ENCODE data around the gene CD9. TPM values are rescaled to one million over a fixed set of nuclear protein-coding genes. Genes with fewer than 3 reads are reported as not detected.
"Not testable (repeated sequence)": the region's sequence is repeated elsewhere in the genome, so short reads cannot be mapped to it uniquely, and the experiment has no call there.

CD9 gene
- polyA plus RNA-seq, 3 donors, result 139 to 304 (median 179) TPM

DNA sequence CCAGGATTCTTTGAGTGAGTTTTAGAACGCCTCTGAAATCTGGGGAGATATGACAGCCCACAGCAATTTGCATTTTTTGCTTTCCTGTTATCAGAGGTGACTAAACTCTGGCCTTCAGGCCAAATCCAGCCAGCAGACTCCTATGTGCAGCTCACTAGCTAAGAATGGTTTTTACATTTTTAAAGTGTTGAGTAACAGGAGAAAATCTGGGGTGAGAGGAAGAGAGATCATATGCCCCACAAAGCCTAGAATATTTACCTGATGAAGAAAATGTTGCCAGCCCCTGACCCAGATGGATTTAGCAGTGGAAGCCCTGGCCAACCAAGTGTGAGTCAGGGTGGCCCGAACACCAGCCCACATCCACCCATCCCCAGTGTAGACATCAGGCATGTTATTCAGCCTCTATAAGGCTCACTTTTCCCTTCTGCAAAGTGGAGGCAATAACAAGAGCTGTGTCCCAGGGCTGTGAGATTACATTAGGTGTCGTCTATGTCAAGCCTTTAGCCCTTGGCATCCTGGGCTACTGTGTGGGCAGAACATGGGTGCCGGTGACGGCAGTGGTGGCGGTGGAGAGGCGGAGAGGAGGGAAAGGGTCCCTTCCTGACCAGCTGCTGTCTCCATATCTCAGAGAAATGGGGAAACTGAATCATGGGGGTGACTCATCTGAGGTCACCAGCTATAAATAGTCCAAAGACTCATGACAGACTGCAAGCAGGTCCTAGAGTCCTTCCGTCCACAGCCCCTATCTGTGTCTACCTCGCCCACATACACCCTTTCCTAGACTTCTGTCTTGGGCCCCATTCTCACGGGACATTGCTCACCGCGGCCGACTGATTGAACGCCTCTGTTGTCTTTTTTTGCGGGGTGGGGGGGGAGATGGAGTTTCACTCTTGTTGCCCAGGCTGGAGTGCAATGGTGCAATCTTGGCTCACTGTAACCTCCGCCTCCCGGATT lies 32.6 kb upstream of the CD9 start:
- DNase-seq (ENCODE audit: extremely low read depth in 1 of 11, low read depth in 9 of 11, low spot score in 4 of 11), result no peak

DNA sequence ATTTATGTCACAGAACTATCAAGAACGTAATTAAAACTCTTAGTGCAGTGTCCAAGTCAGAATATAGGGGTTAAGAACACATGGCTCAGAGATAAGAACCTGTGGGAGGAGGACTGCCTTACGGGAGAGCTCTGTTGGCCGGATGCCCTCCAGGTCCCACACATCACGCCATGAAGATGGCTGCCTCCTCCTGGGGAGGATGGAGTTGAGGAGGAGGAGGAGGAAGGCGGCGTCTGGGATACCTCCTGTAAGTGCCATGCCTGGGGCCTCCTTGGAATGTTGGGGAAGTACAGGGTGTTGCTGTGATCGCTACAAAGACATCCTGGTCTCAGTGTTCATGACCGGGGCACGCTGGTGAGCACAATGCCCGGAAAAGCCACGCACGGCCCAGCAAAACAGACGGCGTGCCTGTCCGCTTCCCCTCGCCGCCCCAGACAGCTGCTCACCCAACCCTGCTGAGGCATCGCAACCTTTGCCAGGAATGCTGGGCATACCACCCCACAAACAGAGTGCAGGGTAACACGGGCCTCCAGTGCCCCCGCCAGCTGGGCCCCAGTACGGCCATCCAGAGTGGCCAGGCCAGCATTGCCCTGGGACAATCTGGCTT lies 28.7 kb upstream of the CD9 start:
- DNase-seq (ENCODE audit: extremely low read depth in 1 of 11, low read depth in 9 of 11, low spot score in 4 of 11), result no peak

DNA sequence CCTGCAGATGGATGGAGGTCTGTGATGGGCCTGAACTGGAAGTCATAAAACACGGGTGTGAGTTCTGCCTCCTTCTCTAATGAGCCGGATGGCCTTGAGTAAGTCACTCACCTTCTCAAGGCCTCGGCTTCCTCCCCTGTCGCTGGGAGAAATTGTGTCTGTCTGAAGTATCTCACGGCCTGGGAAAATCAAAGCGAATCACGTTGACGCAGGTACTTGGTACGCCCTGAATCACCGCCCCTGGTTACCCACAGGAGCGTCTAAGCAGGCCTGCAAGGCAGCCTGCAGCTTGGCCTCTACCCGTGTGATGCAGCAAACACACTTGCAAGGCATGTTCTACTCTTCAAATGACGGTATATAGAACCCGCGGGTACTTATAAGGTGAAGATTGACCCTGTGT lies 28.1 kb upstream of the CD9 start:
- no peak for DNase-seq (ENCODE audit: extremely low read depth in 1 of 11, low read depth in 9 of 11, low spot score in 4 of 11)

DNA sequence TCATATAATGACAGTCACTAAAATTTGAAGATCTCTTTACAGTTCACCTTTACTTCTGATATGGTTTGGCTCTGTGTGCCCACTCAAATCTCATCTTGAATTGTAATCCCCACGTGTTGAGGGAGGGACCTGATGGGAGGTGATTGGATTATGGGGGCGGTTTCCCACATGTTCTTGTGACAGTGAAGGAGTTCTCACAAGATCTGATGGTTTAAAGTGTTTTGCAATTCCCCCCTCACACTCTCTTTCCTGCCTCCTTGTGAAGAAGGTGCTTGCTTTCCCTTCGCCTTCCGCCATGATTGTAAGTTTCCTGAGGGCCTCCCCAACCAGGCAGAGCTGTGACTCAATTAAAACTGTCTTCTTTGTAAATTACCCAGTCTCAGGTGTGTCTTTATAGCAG lies 27.3 kb upstream of the CD9 start:
- no peak for DNase-seq (ENCODE audit: extremely low read depth in 1 of 11, low read depth in 9 of 11, low spot score in 4 of 11)

DNA sequence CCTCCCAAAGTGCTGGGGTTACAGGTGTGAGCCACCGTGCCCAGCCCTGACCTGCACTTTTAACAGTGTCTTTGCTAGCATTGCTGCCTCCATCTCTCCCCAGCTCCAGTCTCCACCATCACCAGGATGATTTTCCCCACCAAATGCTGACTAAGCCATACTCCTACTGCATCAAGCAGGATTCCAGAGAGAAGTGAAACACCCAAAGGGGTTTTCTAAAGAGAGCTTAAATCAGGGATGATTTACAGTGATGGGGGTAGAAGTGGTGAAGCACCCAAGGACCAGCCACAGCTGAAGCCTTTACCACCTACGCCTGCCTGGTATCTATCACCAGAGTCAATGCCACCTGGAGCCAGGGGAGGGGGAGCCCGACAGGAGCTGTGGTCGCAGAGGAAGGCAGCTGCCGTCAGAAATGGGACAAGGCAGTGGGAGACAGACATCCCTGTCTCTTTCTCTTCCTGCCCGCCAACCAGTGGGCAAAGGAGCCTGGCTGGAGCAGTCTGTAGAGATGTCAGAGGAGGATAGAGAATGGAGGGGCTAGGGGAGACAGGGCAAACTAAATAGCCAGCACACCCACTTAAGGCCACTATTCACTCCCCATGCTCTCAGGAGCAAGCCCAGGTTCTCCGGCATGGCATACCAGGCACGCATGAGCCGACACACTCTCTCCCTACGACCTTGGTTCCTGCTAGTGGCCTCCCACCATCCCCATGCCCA lies 22.4 kb upstream of the CD9 start:
- no peak for DNase-seq (ENCODE audit: extremely low read depth in 1 of 11, low read depth in 9 of 11, low spot score in 4 of 11)

DNA sequence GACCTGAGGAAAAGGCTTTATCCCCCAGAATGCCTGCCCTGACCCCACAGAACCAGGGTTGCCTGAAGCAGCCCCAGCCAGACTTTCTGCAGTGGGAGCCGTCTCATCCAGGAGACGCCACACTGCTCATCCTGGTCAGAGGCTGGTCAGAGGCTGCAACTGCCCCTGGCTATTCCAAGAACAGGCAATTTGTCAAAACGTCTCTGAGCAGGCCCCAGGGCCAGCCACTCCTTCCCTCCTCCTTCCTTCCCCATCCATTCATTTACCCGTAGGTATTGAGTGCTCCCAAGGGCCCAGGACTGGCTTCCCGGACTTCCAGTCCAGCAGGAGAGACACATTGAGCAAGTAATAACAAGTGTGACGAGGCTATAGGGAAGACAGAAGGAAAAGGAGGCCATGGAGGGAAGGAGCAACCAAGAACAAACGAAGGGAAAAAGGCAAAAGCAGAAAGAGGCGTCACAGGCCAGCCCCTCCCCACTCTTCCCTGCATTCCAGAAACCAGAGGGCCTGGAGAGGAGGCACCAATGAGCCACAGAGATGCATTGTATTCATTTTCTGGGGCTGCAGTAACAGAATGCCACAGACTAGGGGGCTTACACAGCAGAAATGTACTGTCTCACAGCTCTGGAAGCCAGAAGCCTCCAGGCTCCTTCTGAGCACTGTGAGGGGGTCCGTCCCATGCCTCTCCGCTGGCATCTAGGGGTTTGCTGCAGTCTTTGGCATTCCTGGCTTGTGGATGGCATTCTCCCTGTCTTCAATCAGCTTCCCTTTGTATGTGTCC lies 21.0 kb upstream of the CD9 start:
- no peak for DNase-seq (ENCODE audit: extremely low read depth in 1 of 11, low read depth in 9 of 11, low spot score in 4 of 11)

DNA sequence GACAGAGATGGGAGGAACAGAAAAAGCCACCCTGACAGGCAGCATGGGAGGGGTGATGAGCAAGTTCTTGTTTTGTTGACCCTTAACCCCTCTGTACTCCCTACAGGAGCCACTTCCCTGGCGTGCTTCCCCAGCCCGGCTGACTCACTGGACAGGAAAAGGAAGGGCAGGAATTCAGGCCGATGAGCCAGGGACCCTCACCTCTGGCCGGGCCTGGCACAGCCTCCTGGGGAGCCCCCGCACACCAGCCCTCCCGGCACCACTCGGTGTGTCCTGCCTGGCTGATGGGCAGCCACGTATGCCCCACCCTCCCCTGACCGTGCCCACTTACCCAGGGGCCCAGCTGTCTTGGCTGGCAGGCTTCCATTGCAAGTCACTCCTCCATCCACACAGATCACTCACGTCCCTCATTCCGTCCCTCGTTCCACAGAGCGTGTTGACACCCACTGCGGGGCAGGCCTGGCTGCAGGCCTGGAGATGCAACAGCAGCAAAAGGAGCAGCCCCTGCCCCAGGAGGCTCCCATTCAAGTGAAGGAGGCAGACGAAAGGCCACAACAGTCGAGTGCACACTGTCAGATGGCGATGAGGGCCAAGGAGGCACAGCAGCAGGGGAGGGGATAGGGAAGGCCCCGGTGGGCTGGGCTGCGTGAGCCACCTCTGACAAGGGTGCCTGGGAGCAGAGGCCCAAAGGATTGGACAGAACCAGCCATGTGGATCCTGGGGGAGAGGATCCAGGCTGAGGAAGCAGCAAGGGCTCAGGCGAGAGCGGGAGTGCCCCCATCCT lies 19.7 kb upstream of the CD9 start:
- no peak for DNase-seq (ENCODE audit: extremely low read depth in 1 of 11, low read depth in 9 of 11, low spot score in 4 of 11)

DNA sequence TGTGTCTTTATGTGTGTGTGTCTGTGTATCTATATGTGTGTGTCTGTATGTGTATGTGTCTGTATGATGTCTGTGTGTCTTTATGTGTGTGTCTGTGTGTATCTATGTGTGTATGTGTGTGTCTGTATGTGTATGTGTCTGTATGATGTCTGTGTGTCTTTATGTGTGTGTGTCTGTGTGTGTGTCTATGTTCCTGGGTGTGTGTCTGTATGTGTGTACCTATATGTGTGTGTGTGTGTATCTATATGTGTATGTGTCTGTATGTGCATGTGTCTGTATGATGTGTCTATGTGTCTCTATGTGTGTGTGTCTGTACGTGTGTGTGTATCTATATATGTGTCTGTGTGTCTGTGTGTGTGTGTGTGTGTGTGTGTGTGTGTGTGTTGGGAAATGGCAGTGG lies 19.0 kb upstream of the CD9 start:
- DNase-seq (ENCODE audit: extremely low read depth in 1 of 11, low read depth in 9 of 11, low spot score in 4 of 11), result no peak

DNA sequence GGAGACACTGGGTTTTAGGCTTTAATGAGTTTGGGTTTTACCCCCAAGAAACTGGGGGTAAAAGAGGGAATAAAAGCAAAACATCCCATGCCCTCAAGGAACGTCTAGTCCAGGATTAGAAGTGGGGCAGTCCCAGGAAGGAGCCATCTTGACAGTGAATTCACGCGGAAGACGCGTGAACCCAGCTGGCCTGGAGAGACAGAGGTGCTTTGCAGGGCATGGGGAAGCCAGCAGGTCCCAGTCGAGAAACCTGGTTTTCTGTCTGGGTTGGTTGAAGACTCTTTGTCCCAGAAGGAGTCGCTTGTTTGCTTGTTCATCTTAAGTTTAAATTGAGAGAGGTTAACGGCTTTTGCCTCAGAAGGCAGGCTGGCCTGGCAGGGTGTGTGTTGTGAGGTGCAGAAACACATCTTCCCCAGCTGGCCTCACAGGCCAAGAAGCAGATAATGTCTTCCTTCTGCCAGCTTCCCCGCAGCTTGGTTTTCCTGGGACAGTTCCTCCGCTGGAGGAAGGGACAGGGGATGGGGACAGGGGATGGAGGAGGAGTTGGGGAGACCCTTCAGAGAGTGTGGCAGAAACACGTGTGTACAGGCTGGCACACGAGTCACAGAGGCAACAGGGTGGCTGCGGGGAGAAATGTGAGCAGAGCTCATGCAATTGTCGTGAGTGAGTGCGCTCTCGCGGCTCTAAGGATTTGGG lies 18.5 kb upstream of the CD9 start:
- no peak for DNase-seq (ENCODE audit: extremely low read depth in 1 of 11, low read depth in 9 of 11, low spot score in 4 of 11)

DNA sequence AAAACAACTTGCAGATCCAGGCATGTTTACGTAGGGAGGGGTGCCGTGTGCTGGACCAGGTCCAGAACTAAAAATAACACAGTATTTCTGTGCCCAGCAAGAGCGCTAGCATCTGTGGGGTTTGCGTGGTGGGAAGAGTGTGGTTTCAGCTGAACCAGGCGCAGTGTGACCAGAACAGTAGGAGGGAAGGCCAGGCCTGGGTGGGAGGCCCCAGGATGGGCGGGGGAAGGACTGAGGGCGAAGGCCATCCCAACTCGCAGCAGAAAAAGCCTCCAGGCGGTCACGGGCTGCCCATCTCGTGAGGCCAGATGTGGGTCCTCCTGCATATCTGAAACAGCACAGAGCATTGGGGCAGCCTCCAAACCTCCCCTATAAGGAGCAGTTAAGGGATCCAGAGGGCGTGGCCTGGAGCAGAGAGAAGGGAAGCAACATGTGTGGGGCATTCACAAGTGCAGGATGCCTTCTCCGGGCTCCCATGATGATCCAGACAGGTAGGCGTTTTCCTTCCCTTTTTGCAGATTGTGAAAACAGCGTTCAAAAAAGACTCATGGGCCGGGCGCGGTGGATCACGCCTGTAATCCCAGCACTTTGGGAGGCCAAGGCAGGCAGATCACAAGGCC lies 17.8 kb upstream of the CD9 start:
- DNase-seq (ENCODE audit: extremely low read depth in 1 of 11, low read depth in 9 of 11, low spot score in 4 of 11), result no peak

DNA sequence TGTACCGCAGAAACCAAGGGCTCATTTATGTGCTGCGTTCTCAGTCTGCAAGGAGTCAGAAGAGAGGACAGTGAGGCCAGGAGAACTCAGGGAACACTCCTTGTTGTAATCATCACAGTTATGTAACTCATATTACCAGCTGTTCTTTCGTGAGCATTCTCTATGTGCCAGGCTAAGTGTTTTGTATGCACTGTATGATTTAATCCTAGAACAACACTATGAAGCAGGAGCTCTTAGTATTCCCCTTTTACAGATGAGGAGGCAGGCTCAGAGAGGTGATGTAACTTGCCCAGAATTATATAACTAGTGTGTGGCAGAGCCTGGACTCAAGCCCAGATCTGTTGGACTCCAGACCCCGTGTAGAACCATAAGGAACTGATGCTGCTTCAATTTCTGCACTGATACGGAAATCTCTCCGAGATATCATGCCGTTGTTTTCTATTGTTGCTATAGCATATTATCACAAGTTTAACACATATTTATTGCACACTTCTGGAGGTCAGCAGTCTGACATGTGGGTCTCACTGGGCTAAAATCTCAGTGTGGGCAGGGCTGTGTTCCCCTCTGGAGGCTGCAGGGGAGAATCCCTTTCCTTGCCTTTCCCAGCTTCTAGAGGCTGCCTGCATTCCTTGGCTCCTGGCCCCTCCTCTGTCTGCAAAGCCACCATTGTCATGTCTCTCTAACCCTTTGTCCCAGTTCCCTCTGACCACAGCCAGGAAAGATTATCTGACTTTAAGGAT lies 16.3 kb upstream of the CD9 start:
- no peak for DNase-seq (ENCODE audit: extremely low read depth in 1 of 11, low read depth in 9 of 11, low spot score in 4 of 11)

DNA sequence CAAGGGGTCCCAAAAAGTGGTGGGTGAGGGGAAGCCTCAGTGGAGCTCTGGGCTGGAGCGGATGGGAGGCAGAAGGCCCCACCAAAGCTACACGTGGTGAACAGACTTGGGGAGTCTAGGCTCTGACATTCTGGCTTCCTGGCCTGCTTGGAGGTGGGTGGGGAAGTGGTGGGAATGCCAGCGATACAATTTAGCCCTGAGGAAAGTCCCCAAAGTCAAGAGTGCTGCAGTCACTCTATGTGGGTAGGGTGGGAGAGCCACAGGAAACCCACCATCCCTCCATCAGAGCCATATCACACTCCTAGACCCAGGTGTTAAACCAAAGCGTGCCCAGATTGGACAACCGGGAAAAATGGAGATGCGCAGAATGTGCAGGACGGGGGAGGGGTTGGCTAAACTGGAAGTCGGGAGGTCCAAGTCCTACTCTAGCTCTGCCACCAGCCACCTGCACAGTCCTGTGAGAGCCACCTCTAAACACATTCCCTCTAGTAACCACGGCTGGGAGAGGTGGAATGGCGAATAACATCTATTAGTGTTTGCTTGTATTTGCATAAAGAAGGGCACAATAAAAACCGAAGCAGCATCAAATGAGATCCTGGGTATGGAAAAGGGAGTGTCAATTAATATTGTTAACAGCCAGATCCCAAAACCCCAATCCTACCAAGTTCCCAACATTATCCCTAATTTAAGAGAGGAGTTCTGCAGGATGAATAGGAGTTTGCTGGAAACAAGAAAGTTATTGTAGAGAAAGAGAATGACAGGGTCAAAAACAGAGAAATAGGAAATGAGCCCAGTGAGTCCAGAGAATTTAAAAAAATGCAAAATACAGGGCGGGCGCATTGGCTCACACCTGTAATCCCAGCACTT lies 14.0 kb upstream of the CD9 start:
- no peak for DNase-seq (ENCODE audit: extremely low read depth in 1 of 11, low read depth in 9 of 11, low spot score in 4 of 11)

DNA sequence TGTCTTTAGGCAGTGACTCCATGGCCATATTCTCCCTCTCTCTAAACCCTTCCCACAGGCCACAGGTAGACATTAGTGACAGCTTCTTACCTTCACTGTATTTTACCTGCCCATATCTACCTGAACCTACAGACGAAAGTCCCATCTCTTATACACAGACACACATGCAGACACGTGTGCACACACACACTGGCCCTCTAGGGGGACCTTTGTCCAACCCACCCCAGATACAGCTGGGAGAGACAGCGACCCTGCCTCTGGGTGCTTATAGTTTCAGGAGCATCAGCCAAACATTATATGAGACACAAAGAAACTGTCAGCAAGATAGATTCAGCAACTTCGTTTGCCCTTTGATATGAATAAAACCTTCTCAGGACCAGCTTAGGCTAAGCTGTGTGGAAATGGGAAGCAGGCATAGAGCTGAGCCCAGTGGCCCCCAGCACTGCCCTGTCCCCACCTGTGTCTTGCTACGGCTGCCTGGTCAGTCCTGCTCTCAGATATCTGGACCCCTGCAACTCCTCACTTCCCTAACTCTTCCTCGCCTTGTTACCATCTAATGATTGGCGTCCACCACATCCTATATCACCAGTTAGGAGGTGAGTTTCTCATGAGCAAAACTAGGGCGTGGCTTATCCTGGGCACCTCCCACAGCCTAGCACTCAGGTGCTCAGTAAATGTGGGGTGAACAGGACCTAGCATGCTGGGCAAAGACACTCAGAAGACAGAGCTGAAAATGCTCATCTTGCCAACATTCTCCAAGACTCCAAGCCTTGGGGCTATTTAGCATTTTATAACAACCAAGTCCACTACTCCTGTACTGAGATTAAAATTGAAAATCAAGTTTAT lies 12.0 kb upstream of the CD9 start:
- no peak for DNase-seq (ENCODE audit: extremely low read depth in 1 of 11, low read depth in 9 of 11, low spot score in 4 of 11)

DNA sequence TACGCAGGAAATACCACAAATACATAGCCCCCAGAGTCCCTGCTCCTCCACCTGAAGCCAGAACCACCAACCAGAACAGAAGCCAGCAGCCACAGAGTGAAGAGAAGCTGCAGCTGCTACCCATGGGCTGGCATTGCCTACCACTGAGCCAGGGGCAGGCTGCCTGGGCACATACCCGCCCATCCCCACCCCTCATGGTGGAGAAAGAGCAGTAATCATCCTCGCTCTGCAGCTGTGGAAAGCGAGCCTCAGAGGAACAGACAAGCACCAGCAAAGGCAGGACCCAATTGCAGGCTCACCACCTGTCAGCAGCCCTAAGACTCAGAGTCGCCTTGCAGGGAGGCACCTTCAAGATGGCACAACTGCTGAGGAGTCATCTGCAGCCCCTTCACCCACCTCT lies 11.2 kb upstream of the CD9 start:
- no peak for DNase-seq (ENCODE audit: extremely low read depth in 1 of 11, low read depth in 9 of 11, low spot score in 4 of 11)

DNA sequence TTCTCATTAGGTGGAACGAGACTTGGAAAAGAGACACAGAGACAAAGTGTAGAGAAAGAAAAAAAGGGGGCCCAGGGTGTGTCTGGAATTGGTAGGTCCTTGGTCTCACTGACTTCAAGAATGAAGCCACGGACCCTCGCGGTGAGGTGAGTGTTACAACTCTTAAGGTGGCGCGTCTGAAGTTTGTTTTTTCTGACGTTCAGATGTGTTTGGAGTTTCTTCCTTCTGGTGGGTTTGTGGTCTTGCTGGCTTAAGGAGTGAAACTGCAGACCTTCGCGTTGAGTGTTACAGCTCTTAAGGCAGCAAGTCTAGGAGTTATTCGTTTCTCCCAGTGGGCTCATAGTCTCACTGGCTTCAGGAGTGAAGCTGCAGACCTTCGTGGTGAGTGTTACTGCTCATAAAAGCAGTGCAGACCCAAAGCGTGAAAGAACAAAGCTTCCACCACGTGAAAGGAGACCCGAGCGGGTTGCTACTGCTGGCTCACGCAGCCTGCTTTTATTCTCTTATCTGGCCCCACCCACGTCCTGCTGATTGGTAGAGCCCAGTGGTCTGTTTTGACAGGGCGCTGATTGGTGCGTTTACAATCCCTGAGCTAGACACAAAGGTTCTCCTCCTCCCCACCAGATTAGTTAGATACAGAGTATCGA lies 10.1 kb upstream of the CD9 start:
- not testable (repeated sequence) for DNase-seq (ENCODE audit: extremely low read depth in 1 of 11, low read depth in 9 of 11, low spot score in 4 of 11)
